Fibroblast of mammary gland (primary cell): ENCODE data around the gene PRPS2.

Experiments
- DNase-seq: peaks from one replicate; pipeline ENCODE4 v3.0.0-alpha.2; 2010; ENCODE audit warnings: low read depth
- H3K4me3 ChIP-seq: 2 replicates; pipeline ENCODE4 v1.5.1; 2011; ENCODE audit warnings: low read depth, mild to moderate bottlenecking, low read length, moderate library complexity; ENCODE audit not compliant: control insufficient read depth
- CTCF ChIP-seq: conservative IDR thresholded peaks from 2 replicates; pipeline ENCODE4 v1.5.1; 2011; ENCODE audit warnings: low read depth, low read length, inconsistent platforms; ENCODE audit not compliant: control insufficient read depth, insufficient read depth

PRPS2 gene

GRCh38 chrX:12804655-12805054, 13.4 kb downstream of the PRPS2 start:
- TF ChIP-seq CTCF = no peak
- H3K4me3 ChIP-seq = no peak overlapping the region
- no peak for DNase-seq

- DNase-seq = no peak
- no peak overlapping the region for H3K4me3 ChIP-seq
- TF ChIP-seq CTCF = no peak
Observed at GRCh38 chrX:12805333-12805732, 14.1 kb downstream of the PRPS2 start.

- DNase-seq = no peak
- no peak for TF ChIP-seq CTCF
- no peak overlapping the region for H3K4me3 ChIP-seq
Observed at GRCh38 chrX:12811658-12812057, 20.4 kb downstream of the PRPS2 start.

GRCh38 chrX:12814420-12814819, 23.2 kb downstream of the PRPS2 start:
- H3K4me3 ChIP-seq = no peak overlapping the region
- peak; percentile 59 for DNase-seq
- peak; percentile 52 for TF ChIP-seq CTCF

- DNase-seq = no peak
- no peak overlapping the region for H3K4me3 ChIP-seq
- TF ChIP-seq CTCF = no peak
Observed at GRCh38 chrX:12817528-12817927, 26.3 kb downstream of the PRPS2 start.

DNA sequence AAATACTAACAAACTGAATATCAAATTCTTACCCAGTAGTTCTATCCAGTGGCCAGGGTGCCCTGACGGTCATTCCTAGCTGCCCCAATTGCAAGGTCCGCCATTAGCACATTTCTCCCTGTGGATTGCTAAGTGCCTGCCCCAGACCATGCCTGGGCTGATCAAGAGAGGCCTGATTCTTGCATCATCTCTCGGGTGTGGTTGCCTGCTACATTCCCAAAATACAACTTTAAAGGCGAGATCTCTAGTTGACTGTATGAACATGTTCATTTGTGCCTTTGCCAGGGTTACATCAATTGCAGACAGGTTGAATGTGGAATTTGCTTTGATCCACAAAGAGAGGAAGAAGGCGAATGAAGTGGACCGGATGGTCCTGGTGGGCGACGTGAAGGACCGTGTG, 28.0 kb downstream of the PRPS2 start:
- DNase-seq = no peak
- no peak for TF ChIP-seq CTCF
- H3K4me3 ChIP-seq = no peak overlapping the region

- DNase-seq = no peak
- no peak for TF ChIP-seq CTCF
- no peak overlapping the region for H3K4me3 ChIP-seq
Observed at GRCh38 chrX:12820737-12821136, 29.5 kb downstream of the PRPS2 start.
